GM18861 (cell line): ENCODE results near the gene TXK.

ENCODE experiments used
- ATAC-seq: cut with Tn5 transposase; IDR thresholded peaks from one replicate; pipeline ENCODE4 v1.9.1; 2021; ENCODE audit not compliant: unreplicated experiment

The TXK gene

DNA sequence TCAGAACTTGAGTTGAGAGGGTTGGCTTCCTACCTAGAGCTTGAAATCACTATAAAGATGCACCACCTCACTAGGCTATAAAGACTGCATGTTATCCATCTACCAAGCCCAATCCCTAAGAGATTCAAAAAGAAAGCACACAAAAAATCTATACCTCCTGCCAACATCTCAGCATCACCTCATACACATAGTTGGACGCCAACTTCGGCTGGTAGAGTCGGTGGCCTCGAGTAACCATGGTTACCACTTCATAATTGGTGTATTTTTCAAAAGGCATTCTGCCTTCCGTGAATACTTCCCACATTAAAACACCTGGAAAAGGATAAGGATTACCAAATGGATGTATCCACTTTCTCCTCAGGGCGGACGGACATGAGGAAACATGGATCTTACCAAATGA is 4.5 kb upstream of the TXK start:
- no peak for ATAC-seq

DNA sequence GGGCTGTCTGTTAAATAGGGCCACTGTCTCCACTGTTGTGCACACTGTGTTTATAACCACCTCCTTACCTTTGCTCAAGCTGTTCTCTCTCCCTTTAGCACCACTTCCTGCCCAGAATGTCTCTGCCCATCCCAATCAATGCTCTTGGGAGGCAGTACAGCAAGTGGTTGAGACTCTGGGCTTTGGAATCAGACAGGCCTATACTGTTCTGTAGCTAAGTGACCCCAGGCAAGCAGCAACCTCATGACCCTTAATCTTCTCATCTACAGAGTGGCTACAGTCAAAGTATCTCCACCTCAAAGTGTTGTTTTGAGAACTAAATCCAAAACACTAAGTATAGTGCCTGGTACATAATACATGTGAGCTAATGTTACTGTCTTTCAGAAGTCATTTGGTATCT is 3.8 kb upstream of the TXK start:
- no peak for ATAC-seq

DNA sequence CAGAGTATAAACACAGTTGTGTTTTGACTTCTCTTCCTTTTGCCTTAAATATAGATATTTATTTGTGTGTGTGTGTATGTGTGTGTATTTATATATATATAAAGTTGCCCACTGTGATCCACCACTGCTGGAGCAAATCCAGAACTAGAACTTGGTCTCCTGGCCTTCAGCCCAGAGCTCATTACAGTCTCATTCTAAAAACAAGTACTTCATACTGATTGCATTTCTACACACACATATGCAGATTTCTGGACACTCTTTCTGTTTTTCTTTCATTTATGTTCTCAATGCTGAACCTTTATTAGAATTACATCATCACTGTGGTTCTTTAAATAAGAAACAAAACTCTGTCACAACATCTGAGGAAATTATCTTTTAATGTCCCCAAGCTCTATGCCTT is 381 bp downstream of the TXK start:
- ATAC-seq = no peak

DNA sequence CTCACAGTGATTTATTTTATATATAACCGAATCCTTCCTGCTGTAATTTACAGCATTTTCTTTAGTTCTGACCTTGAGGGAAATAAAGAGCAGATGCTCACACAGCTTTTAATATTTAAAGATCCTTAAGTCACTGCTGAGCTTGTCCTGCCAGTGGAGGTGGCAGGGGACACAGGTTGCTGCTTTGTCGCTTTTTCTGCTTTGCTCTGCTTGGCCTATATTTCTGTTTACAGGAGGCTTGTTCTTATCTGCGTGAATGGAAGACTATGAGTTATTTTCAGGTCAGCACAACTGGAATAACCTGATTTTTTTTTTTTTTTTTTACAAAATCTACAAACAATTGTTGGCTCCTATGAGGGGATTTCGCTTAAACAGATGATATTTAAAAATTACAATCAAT is 2.3 kb downstream of the TXK start:
- ATAC-seq = no peak

DNA sequence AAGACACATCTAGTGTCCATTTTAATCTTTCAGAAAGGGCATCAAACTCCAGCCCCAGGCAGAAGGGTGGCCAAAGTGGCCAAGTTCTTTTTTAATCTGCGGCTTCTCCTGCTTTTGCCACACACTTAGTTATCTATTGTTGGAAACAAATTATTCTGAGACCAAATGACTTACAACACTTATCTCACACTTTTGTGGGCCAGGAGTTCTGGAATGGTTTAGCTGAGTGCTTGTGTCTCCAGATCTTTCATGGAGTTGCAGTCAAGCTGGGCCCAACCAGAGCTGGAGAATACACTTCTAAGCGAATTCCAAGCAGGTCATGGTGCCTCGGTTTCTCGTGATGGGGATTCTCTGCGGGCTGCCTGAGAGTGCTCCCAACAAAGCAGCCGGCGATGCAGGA is 4.0 kb downstream of the TXK start:
- no peak for ATAC-seq

DNA sequence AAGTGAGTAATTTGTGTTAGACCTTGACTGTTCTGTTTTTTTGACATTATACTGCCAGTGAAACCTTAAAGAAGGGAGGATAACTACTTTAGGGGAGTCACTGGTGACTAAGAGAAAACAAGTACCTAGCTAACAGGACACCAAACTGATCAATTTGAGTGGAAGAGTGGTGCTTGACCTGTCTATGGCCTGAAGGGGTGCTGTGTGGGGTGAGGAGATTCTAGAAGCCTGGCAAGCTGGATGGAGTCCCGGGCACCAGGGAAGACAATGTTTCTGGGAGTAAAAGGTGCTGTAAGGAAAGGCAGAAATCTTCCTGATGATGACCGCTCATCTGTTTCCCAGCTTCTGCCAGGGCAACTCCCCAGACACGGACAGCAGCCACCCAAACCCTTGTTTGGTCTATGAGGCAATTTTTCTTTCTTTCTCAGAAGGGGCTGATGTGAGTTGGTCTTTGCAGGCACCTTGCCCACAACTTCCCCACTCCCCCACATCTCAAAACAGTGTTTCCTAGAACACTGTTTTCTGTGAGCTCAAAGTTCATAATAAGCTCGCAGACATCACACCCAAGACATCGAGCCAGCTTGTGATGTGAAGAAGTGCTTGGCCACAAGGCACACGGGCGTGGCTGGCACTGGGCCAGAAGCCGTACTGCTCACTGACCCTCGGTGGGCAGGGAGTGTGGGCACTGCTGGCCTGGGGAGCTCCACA is 4.6 kb downstream of the TXK start:
- no peak for ATAC-seq

DNA sequence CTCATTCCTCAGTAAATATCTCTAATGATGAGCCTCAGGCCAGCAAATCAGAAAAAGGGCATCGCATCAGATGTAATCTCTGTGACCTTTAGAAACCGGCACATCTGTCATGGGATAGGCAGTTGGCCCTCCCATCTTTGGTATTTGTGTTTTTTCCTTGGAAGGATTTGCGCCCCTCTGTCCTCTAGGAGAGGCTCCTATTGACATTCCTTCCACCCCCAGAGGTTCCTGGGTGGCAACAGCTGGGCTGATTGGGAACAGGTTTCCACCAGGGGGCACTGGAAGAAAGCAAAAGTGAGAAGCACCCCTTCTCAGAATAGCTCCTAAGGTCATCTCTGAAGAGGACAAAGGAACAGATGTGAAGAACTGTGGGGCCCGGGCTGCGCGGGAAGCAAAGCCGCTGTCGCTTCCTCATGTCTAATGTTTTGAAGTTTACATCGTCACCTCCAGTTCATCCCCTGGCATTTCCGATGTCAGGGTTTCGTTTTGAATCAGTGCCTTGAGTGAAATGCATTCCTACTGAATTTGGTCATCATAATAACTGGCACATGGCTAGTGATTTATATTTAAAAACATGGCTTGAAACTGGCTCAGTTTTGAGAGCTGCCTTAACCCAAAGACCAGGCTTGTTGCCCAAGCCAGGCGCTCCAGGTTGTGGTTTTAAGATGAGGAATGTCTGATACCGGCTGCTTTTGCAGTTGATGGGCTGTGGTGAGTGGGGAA is 6.2 kb downstream of the TXK start:
- peak; percentile 91 for ATAC-seq

DNA sequence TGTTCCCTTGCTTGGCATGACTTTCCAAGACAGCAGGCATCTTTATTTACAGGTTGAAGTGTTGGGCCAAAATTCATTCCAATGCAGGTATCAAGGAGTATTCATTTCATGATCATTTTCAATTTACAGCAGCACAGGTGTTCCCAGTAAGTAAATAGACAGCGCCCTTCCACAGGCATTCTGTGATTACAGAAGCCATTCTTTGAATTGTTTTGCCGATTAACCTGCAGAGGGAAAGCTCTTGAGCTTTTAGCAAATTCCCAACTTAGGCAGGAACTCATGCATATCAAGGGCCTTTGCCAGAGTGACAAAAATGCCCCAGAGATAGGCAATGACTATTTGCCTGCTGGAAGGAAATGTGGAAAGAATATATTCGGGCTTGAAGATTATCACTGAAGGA is 6.8 kb downstream of the TXK start:
- no peak for ATAC-seq

DNA sequence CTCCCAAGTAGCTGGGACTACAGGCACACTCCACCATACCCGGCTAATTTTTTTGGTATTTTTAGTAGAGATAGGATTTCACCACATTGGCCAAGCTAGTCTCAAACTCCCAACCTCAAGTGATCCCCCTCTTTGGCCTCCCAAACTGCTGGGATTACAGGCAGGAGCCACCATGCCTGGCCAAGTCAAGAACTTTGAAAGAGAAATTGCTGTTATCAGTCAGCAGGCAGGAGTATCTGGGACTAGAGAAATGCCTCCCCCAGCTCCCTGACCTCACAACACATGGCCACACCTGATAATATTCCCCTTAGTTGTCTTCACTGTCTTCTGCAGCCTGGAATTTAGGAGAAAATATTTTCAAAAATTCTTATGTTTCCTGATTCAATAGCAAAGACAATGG is 7.4 kb downstream of the TXK start:
- no peak for ATAC-seq

DNA sequence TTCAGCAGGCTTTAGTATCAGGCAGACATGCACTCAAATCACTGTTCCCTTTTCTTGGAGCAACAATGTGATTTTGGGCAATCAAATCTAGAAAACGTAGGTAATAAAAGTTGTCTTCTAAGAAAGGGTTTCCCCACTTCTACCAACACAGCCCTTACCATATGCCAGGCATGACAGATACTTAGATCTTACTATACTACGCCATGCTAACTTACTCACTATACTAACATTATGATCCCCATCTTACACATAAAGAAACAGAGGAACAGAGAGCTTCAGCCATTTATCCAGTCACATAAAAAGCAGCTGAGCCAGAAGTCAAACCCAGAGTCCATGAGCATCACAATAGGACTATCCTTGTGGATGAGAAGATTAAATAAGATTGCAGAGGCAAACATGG is 9.2 kb downstream of the TXK start:
- ATAC-seq = no peak

DNA sequence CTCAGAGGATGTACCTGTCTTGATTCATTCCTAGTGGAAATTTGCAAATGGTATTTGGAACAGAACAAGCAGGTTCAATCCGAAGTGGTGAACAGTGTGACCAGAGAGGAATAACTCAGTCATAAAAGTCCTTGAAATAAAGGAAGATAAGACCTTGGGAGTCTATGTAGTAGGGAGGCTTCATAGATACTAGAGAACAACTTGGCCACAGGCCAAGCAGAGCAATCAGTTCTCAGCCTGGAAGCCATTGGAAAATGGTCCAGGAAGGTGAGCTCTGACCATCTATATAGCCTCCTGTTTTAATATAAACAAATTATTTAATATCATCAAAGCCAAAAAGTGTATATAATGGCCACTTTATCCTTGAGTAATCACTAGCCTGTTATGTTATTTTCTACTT is 11.3 kb downstream of the TXK start:
- no peak for ATAC-seq

DNA sequence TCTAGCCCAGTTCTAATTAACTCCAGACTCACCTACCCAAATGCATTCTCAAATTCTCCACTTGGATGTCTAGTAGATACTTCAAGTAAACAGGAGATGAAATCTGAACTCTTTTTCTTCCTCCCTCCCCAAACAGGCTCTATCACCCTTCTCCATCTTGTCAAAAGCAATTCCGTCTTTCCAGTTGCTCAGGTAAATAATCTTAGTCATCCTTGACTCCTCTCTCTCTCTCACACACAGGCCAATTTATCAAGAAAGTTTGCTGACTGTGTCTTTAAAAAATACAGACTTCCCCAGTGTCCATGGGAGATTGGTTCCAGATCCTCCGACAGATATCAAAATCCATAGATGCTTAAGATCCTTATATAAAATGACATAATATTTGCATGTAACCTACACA is 12.9 kb downstream of the TXK start:
- no peak for ATAC-seq

DNA sequence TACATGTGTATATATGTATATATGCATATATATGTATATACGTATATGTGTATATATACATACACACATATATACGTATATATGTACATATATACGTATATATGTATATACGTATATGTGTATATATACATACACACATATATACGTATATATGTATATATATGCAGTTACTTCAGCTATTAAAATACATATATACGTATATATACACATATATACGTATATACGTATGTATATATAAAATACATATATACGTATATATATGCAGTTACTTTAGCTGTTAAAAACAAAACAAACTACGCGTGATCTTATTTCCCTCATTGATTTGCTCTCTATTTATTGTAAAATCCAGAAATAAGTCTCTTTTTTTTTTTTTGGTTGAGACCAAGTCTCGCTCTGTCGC is 13.9 kb downstream of the TXK start:
- no peak for ATAC-seq

DNA sequence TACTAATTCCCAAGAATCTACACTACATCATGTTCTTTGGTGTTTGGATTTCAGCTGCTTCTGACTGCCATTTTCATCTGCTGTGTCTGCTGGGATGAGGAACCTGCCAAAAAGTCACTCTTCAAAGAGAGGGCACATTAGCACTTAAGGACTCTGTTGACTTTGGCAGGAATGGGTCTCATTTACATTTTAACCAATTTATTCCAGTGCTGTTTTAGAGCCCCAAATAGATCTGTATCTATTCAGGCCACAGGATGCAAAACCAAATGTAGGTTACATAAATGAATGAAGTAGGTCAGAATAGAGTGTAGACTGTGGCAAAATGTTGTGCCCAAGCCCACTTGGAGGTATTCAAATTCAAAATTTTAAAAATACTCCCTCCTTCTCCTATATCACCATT is 14.4 kb downstream of the TXK start:
- ATAC-seq = no peak

DNA sequence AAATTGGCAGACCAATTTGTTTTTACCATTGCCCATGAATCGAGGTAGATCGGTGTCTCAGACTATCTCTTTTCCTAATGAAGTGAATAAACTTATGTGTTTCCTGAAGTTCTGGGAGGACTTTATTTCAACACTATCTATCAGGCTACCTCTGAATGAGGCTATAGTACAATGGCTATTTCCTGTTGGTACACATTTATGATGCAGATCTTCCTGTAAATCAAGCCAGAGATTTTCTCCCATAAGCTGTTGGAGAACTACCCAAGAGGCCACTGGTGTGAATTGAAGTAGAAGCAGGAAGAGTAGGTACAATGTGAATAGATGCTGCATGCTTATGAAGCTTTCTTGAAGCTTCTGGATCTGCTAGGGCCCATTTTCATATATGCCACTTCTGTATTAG is 16.0 kb downstream of the TXK start:
- no peak for ATAC-seq

DNA sequence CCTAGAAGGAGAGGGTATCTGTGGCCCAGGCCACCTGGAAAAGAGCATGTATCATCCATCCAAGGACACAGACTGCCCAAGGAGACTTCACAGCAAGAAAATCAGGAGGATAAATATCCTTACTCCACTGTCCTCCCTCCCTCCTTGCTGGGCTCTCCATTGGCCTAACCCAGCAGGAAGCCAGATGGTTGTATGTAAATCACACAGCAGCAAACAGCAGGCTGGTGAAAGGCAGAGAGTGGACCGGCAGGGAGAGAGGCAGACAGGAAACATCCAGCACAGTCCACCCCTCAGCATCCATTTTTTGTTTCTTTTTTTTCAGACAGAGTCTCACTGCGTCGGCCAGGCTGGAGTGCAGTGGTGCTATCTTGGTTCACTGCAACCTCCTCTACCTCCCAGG is 17.5 kb downstream of the TXK start:
- ATAC-seq = no peak

DNA sequence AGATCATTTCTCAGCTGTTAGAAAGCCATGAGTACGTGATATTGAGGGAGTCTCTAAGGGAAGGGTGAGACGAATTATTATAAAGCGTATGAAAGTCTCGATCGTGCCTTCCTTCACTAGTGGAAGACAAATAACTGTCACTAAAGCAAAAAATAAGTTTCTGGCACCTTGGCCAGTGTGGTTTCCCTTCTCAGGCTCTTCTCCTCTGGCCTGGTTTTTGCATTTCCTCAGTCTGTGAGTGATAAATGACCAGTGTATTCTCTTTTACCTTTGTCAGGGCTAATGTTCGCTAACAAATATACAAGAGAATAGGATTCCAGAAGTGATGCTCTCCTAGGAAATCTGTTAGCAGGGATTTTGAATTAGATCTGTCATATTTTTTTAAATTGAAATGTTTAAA is 19.6 kb downstream of the TXK start:
- no peak for ATAC-seq

DNA sequence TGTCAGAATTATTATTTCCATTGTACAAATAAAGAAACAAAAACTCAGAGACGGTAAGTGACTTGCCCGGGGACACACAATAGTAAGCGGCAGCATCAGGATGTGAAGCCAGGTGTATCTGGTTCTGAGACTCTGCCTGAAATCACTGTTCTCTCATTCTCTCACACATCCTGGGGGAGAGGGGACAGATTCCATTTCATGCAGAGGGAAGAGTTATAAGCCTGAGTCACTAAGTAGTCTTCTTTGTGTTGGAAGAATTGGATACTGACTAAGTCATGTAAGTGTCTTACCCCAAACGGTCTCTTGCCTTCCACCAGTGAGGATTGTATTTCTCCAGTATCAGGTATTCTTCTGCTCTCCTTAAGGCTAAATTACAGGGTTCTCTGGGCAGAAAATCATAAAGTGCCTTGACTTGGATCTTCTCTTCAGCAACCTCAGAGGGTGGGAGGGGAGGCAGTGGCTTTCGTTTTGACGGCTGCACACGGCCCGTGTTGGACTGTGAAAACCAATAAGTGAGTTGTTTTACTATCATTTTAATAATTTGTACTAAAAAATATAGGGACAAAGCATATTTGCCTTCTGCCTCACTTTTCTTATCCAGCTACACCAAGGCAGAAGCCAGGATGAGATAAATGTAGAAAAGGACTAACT is 21.9 kb downstream of the TXK start:
- ATAC-seq = no peak

DNA sequence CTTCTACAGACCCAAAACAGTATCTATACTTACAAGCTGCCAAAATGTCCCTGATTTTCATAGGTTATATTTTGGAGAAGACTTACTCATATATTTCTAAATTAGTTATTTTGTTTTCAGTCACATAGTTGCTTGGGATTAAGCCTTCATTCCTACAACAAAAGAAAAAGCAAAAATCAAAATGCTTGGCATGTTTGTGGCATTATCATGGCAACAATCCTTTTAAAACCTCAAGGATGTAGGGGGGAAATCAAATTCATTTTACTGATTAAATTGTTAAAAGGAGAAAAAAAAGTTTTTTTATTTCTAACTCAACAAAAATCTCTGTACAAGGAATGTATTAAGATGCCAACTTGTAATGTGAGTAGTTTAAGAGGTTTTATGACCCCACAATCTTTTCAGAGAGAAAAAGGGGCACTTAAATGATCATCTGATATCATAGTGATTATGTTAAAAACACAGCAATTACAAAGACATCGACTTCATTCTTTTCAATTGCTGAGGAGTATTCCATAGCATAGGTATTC is 23.5 kb downstream of the TXK start:
- no peak for ATAC-seq

DNA sequence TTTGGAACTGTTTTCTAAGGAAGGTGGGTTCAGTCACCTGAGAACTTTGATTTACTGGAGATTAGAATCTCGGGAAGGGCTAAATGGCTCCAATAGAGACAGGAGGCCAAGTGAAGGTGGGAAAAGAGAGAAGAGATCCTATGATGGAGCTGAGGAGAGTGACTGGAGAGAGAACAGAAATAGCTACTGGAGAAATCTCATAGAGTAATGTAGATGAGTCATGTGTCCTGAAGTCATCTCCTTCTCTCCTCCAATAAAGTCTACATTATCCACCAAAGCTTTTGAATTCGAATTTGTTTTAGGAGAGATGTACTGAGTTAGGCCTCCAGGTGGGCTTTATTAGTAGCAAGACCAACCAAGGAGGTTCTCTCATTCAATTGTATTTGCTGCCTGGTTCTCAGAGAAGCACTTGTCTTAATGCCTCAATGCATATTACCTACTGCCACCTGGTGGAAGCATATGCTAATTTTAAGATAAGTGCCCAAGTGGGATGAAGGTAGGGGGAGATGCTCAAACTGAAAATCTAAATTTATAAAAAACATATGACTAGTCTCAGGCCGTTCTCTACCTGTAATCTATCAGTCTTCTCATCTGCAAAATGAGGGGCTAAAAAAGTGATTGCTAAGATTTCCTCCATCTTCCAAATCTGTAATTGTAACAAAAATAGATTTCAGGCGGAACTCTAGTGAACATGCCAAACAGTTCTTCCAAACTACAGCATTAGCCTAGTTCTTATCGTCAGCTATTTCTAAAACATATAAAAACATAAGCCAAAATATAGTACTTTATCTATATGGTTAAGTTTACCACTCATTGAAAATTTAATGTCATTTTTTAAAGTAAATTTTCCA is 24.4 kb downstream of the TXK start:
- ATAC-seq = peak; percentile 79

DNA sequence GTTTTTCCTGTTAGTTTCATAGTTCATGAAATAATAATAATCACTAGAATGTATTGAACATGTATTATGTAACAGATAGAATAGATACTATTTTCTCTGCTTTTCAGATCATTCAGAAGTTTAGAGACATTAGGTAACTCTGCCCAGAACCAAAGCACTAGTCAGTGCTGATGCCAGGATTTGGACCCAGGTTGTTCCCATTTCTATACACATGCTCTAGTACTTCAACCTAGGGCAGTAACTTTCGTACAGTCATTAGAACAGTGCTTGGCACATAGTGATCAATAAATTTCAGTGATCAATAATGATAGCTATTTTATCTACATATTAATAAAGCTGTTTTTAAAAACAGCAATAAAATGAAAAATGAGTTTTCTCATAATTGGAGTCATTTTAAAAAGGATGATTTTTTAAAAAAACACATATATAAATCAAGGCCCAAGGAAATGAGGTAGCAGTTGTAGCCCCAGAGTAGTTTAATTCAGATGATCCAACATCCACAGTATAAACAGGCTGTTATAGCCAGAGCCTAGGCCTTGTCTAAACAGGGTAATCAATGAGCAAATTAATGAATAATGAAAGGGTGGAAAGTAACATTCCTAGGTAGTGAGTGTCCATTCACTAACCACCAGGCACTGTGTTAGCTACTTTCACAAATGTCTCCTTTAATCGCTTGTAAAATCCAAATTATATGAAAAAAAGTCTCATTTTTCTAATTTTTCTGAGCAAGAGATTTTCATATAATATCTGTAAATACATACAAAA is 25.6 kb downstream of the TXK start:
- no peak for ATAC-seq
